Adrenal gland (tissue), 5 donors: ENCODE results near the gene ZNF296.

ENCODE experiments used
- CTCF ChIP-seq, 6 experiments: fragments of 450-650 bp in 4 of 6; fragments of 200-600 bp in 2 of 6; sonication (generic) in 1 of 6; IDR thresholded peaks; 1 replicate in 5 of 6; 2 replicates in 1 of 6; pipeline versions ENCODE4 v1.5.1 to v1.8.0; 2016 to 2021; ENCODE audit warnings: antibody characterized with exemption in 6 of 6, mild to moderate bottlenecking in 2 of 6, moderate library complexity in 1 of 6
- POLR2A ChIP-seq, 2 donors: fragments of 450-650 bp; IDR thresholded peaks; one replicate each; pipeline ENCODE4 v1.6.1; 2017; ENCODE audit warnings: antibody characterized with exemption in 2 of 2, mild to moderate bottlenecking in 2 of 2, moderate library complexity in 1 of 2
- donor health status: DM: no; HTN: no; CAD: no.

- TF ChIP-seq CTCF (IDR thresholded peaks at IDR 0.05): no peak
- TF ChIP-seq POLR2A (IDR thresholded peaks at IDR 0.05): no peak
Observed at GRCh38 chr19:45100846-45101252, 24.6 kb upstream of the ZNF296 start.
